ENCODE results near the gene DLGAP4.
"Not testable (repeated sequence)": the region's sequence is repeated elsewhere in the genome, so short reads cannot be mapped to it uniquely, and the experiment has no call there.

Gene DLGAP4

GRCh38 chr20:36501367-36502006 lies 195.3 kb downstream of the DLGAP4 start:
- no peak for DNase-seq (ENCODE audit: low read depth)

DNA sequence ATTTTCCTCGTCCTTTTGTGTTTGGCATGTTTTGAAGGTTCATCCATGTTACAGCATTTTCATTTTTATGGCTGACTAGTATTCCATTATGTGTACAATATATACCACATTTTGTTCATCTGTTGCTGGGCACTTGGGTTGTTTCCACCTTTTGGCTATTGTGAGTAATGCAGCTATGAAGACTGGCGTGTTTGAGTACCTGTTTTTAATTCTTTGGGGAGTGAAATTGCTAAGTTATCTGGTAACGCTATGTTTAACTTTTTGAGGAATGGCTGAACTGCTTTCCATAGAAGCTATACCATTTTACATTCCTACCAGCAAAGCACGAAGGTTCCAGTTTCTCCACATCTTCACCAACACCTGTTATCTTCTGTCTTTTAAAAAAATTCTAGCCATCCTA lies 198.2 kb downstream of the DLGAP4 start:
- no peak for DNase-seq (ENCODE audit: low read depth)

DNA sequence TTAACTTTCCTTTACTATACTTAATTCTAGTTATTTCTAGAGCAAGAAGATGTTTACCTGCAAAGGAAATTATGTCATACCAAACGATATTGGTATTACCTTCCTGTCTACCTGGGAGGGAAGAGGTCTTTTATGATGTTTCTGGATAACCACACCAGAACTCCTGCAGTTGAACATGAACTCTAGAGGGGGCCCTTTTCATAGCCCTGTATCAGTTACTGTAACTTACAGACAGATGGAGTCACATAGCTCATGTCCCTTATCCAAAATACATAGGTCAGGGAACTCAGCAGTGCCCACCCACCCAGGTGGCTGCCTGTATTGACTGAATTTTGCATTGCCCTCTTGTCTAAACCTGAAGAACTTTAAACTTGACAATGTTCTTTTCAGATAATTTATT lies 200.1 kb downstream of the DLGAP4 start:
- peak; percentile 29 for DNase-seq (ENCODE audit: low read depth)

- no peak for DNase-seq (ENCODE audit: low read depth)
These were observed 201.6 kb downstream of the DLGAP4 start for GRCh38 chr20:36507746-36508145.

GRCh38 chr20:36519012-36519719 lies 213.0 kb downstream of the DLGAP4 start:
- no peak for DNase-seq (ENCODE audit: low read depth)

- DNase-seq (ENCODE audit: low read depth), result peak; percentile 48
These were observed 213.8 kb downstream of the DLGAP4 start for GRCh38 chr20:36519944-36520343.

DNA sequence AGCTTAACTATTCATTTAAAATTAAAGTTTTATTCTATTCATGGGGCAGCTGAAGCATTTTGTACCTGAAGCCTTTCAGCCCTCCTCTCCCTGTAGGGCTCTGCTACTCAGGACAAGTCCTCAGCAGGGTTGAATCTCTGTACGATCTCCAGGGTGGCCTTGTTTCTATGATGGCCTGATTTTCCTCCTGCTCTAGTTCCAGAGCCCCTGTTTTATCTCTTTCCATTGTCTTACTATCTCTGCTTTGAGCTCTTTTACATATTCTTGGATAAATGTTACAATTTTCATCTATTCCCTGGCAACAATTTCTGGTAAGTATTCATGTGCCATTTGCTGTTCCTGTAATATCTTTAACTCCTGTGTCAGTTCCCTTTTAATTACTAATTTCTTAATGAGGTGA lies 215.4 kb downstream of the DLGAP4 start:
- no peak for DNase-seq (ENCODE audit: low read depth)

GRCh38 chr20:36522412-36522811 lies 216.3 kb downstream of the DLGAP4 start:
- DNase-seq (ENCODE audit: low read depth), result not testable (repeated sequence)

GRCh38 chr20:36523341-36523740 lies 217.2 kb downstream of the DLGAP4 start:
- peak; percentile 39 for DNase-seq (ENCODE audit: low read depth)

DNA sequence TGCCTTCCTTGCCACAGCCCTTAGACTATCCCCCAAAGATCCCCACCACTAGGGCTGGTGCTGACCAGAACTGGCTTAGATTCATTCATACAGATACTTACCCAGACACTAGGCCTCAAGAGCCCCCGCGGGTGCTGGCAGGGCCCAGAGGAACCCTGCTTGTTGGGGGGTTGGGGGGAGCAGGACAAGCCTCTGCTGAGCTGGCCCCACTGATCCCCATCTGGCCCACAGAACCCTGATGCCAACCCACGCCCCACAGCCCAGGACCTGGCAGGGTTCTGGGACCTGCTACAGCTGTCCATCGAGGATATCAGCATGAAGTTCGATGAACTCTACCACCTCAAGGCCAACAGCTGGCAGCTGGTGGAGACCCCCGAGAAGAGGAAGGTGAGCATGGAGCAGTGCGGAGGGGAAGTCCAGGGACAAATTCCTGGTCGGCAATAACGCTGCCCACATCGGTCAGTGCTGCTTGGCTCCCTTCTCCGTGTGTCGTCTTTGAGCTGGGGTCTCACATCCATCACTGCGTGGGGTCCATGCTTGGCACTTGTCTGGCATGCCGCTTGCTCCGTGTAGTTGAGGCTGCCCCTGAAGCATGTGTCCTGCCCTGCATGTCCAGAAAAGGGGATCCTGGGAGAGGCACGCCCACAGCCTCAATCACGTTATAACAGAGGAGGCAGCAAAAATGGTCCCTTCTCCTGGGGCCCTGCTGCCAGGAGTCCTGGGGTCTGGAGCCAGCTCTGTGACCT lies 219.7 kb downstream of the DLGAP4 start:
- no peak for DNase-seq (ENCODE audit: low read depth)

- DNase-seq (ENCODE audit: low read depth), result no peak
These were observed 220.4 kb downstream of the DLGAP4 start for GRCh38 chr20:36526521-36527011.

- no peak for DNase-seq (ENCODE audit: low read depth)
These were observed 221.4 kb downstream of the DLGAP4 start for GRCh38 chr20:36527331-36528125.

GRCh38 chr20:36528176-36528874 lies 222.2 kb downstream of the DLGAP4 start:
- no peak for DNase-seq (ENCODE audit: low read depth)

GRCh38 chr20:36528875-36529417 lies 222.8 kb downstream of the DLGAP4 start:
- DNase-seq (ENCODE audit: low read depth), result no peak

- DNase-seq (ENCODE audit: low read depth), result no peak
These were observed 226.2 kb downstream of the DLGAP4 start for GRCh38 chr20:36532388-36532787.

- no peak for DNase-seq (ENCODE audit: low read depth)
These were observed 226.7 kb downstream of the DLGAP4 start for GRCh38 chr20:36532822-36533221.

DNA sequence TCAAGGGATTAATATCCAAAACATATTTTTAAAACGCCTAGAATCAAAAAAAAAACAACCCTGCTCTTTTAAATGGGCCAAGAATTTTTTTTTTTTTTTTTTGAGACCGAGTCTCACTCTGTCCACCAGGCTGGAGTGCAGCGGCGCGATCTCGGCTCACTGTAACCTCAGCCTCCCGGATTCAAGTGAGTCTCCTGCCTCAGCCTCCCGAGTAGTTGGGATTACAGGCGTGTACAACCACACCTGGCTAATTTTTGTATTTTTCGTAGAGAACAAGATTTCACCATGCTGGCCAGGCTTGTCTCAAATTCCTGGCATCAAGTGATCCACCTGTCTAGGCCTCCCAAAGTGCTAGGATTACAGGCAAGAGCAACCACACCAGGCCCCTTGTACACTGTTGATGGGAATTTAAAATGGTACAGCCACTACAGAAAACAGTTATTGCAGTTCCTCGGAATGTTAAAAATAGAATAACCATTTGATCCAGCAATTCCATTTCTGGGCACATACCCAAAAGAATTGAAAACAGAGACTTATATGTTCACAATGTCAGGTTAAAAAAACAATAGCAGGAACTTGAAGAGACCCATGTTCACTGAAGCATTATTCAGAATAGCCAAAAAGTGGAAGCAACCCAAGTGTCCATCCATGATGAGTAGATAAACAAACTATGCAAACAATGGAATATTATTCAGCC lies 232.0 kb downstream of the DLGAP4 start:
- peak; percentile 67 for DNase-seq (ENCODE audit: low read depth)

DNA sequence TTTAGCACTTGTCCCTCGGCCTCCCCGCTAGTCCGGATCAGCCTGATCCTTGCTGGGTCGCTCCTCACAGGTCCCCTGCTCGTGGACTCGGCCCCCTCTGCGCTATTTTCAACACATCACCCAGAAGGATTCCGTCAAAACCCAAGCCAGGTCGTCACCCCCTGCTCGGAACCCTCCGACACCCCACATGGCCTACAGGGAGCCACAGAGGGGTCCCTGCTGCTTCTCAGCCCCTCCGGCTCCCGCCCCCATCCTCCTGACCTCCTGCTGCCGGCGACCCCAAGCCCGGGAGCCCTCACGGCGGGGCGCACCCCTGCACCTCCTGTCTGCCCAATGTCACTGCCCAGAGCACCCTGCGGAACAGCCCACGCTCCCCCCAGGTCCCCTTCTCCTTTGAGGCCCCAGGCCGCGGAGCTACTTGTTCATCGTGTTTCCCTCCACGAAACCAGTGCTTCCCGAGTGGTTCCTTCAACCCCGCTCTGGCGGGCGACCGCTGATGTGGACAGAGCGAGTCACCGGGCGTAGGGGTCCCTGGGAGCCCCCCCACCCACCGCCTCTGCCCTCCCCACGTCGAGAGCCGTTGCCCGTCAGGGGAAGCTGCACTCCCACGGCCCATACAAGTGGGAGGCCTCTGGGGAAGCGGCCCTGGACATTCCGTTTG lies 234.5 kb downstream of the DLGAP4 start:
- DNase-seq (ENCODE audit: low read depth), result no peak

- peak; percentile 81 for DNase-seq (ENCODE audit: low read depth)
These were observed 235.2 kb downstream of the DLGAP4 start, which contains the start of gene MYL9 for GRCh38 chr20:36541227-36541767. MYL9 (plus strand) TSS chr20:36541519; CDS start chr20:36544885, 3,366 bp downstream.

All from iris pigment epithelial cell (primary cell).